Endodermal cell (in vitro differentiated cells): Measurements from ENCODE around the gene FADS1. TPM values are rescaled to one million over a fixed set of nuclear protein-coding genes. Genes with fewer than 3 reads are reported as not detected.

Experiments
- DNase-seq: peaks from one replicate; pipeline ENCODE4 v3.0.0-alpha.2; 2017
- H3K27ac ChIP-seq: 2 replicates; pipeline ENCODE4 v1.5.1; 2013; ENCODE audit warnings: mild to moderate bottlenecking, low read depth, low read length, moderate library complexity
- H3K27me3 ChIP-seq: 2 replicates; pipeline ENCODE4 v1.6.1; 2013; ENCODE audit warnings: mild to moderate bottlenecking, low read length, moderate library complexity; ENCODE audit not compliant: insufficient read depth, control insufficient read depth, poor library complexity, severe bottlenecking
- H3K36me3 ChIP-seq: 2 replicates; pipeline ENCODE4 v1.7.0; 2013; ENCODE audit warnings: mild to moderate bottlenecking, low read length, moderate library complexity; ENCODE audit not compliant: control insufficient read depth, insufficient read depth
- H3K4me1 ChIP-seq: one replicate; pipeline ENCODE4 v1.7.0; 2013; ENCODE audit warnings: low read length; ENCODE audit not compliant: control insufficient read depth, insufficient read depth
- H3K4me3 ChIP-seq: 2 replicates; pipeline ENCODE4 v1.5.1; 2013; ENCODE audit warnings: mild to moderate bottlenecking, low read length, moderate library complexity
- H3K9ac ChIP-seq: 2 replicates; pipeline ENCODE4 v1.6.1; 2013; ENCODE audit warnings: mild to moderate bottlenecking, low read length, moderate library complexity; ENCODE audit not compliant: poor library complexity, severe bottlenecking; ENCODE audit errors: extremely low read depth
- H3K9me3 ChIP-seq: 2 replicates; pipeline ENCODE4 v1.6.1; 2013; ENCODE audit warnings: mild to moderate bottlenecking, low read length, moderate library complexity; ENCODE audit not compliant: control insufficient read depth
- H3K27ac Mint-ChIP-seq: 2 replicates; pipeline ENCODE4 v1.8.0; 2020; ENCODE audit warnings: mixed read lengths
- H3K27me3 Mint-ChIP-seq: 2 replicates; pipeline ENCODE4 v1.8.0; 2021; ENCODE audit warnings: mild to moderate bottlenecking, mixed read lengths; ENCODE audit not compliant: insufficient read depth
- H3K36me3 Mint-ChIP-seq: 2 replicates; pipeline ENCODE4 v1.8.0; 2020; ENCODE audit warnings: low read depth, mixed read lengths
- H3K4me1 Mint-ChIP-seq: 2 replicates; pipeline ENCODE4 v1.8.0; 2020; ENCODE audit warnings: mixed read lengths
- H3K4me3 Mint-ChIP-seq: 2 replicates; pipeline ENCODE4 v1.8.0; 2020; ENCODE audit warnings: mild to moderate bottlenecking, moderate library complexity, mixed read lengths
- H3K9me3 Mint-ChIP-seq: 2 replicates; pipeline ENCODE4 v1.8.0; 2020; ENCODE audit warnings: mild to moderate bottlenecking, mixed read lengths
- CTCF ChIP-seq: fragments of 200-600 bp; sonication (generic); conservative IDR thresholded peaks from 2 replicates; pipeline ENCODE4 v1.5.0; 2021; ENCODE audit warnings: antibody characterized with exemption, mild to moderate bottlenecking
- WGBS, 2 experiments: methylation state at CpG; one replicate each; pipeline versions ENCODE4 v1.1.5 to v1.1.7; 2013; ENCODE audit warnings: missing lambda C conversion rate in 2 of 2, mixed read lengths in 1 of 2; ENCODE audit not compliant: insufficient coverage in 1 of 2, insufficient read length in 1 of 2; 5-methylcytosine and 5-hydroxymethylcytosine counted together
- total RNA-seq, 2 donors: library from RNA; stranded (reverse); fragmentation: NEBNext Ultra II Directional in 1 of 2; extraction: Animal tissue kit (Norgen Biotek cat#: 25700) in 1 of 2; gene quantifications; 2 replicates in 1 of 2; 3 replicates in 1 of 2; pipeline ENCODE4 v1.2.1, GENCODE V29; 2021

The FADS1 gene
- total RNA-seq, 2 donors from 2014 or later: 127 to 138 TPM

DNA sequence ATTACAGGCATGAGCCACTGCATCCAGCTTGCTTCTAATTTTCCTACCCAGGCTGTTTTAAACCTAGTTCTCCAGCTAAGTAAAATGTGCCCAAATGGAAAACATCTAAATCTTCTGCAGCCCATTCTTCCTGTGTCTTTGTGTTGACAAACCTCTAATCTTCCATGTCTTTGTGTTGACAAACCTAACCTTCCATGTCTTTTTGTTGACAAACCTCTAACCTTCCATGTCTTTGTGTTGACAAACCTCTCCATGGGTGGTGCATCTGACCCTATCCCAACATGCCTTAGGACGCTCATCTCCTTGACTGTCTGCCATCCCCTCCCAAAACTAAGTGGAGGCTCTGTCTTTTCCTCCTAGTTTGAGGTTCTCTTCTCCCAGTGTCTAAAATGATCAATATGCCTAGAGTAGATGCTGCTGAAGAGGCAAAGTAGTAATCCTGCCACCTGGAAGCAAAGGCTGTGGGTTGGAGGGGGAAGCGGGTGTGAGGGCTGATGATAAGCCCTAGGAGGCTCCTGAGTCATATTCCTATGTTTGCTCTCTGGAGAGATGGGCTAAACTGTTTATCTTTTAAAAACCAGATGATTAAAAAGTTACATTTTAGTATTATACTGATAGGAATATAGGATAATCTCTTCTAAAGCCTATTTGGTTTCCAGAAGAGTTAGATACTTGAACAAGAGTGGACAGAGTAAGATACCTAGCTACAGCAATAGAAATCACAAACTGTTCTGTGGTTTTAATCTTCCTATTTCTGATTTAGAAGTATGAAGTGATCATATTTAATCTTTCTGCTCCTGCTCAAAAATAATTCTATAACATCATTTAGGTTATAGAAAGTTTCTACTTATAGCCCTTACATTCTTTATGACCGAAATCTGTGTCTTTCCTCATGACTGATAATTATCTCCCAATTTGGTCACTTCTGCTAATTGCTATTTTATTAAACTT, 16.2 kb downstream of the FADS1 start:
- Mint-ChIP-seq H3K4me3 (no peak overlapping the region), H3K27ac (peak overlapping the region; percentile 27), H3K36me3 (peaks cover 59% of the 10 kb centered on the region)

GRCh38 chr11:61799665-61800284, 17.0 kb downstream of the FADS1 start:
- peaks cover 2% of the 10 kb centered on the region for H3K4me1 ChIP-seq
- H3K36me3 ChIP-seq: peaks cover 77% of the 10 kb centered on the region
- no peak for TF ChIP-seq CTCF
- Mint-ChIP-seq H3K4me1 (peaks cover 11% of the 10 kb centered on the region), H3K4me3 (no peak overlapping the region), H3K27me3 (no peaks in the 10 kb centered on the region), H3K36me3 (peaks cover 60% of the 10 kb centered on the region), H3K9me3 (no peaks in the 10 kb centered on the region), H3K27ac (peak overlapping the region; percentile 70)
- no peak overlapping the region for H3K4me3 ChIP-seq
- 95 to 100% methylated on average over 2 of the region's 2 CpGs for WGBS, 2 experiments
- peak overlapping the region; percentile 25 for H3K27ac ChIP-seq
- no peaks in the 10 kb centered on the region for H3K27me3 ChIP-seq
- no peak for DNase-seq
- H3K9me3 ChIP-seq: no peaks in the 10 kb centered on the region
- no peak overlapping the region for H3K9ac ChIP-seq

More for the DNA sequence above, 16.2 kb downstream of the FADS1 start:
- no peak for DNase-seq
- Mint-ChIP-seq H3K4me1 (peaks cover 7% of the 10 kb centered on the region), H3K9me3 (no peaks in the 10 kb centered on the region), H3K27me3 (no peaks in the 10 kb centered on the region)
- peaks cover 76% of the 10 kb centered on the region for H3K36me3 ChIP-seq
- H3K4me1 ChIP-seq: peaks cover 2% of the 10 kb centered on the region
- WGBS, 2 experiments: 81 to 100% methylated on average over 1 to 3 of the region's 3 CpGs
- H3K27ac ChIP-seq: no peak overlapping the region
- no peaks in the 10 kb centered on the region for H3K9me3 ChIP-seq
- no peak overlapping the region for H3K9ac ChIP-seq
- no peak overlapping the region for H3K4me3 ChIP-seq
- no peaks in the 10 kb centered on the region for H3K27me3 ChIP-seq
- no peak for TF ChIP-seq CTCF

- Mint-ChIP-seq H3K36me3 (peaks cover 43% of the 10 kb centered on the region), H3K4me1 (peaks cover 16% of the 10 kb centered on the region), H3K9me3 (no peaks in the 10 kb centered on the region), H3K4me3 (no peak overlapping the region), H3K27ac (peak overlapping the region; percentile 63), H3K27me3 (no peaks in the 10 kb centered on the region)
- no peak overlapping the region for H3K9ac ChIP-seq
- peaks cover 2% of the 10 kb centered on the region for H3K4me1 ChIP-seq
- no peaks in the 10 kb centered on the region for H3K27me3 ChIP-seq
- DNase-seq: peak; percentile 87
- no peak overlapping the region for H3K4me3 ChIP-seq
- peaks cover 63% of the 10 kb centered on the region for H3K36me3 ChIP-seq
- no peaks in the 10 kb centered on the region for H3K9me3 ChIP-seq
- peak; percentile 92 for TF ChIP-seq CTCF
- H3K27ac ChIP-seq: no peak overlapping the region
- whole genome bisulfite sequencing, 2 experiments: 93 to 96% methylated on average over 2 of the region's 3 CpGs
Measured at GRCh38 chr11:61797263-61797944, 19.4 kb downstream of the FADS1 start.
